Stimulated activated naive B cell treated with anti-CD40 and anti-IgM and Interleukin-4, amounts not matched to agents 10 μg/mL and 1 μg/mL and 100 μg/mL, for 72 hours (primary cell): ENCODE measurements around the gene YY1.

Source experiments
- ATAC-seq, 2 donors: fragments of 150-1000 bp; cut with Tn5 transposase; replicated peaks; 2 replicates each; pipeline ENCODE4 v1.10.0; 2021; ENCODE audit warnings: moderate library complexity in 1 of 2
- DNase-seq: peaks from one replicate; pipeline ENCODE4 v3.0.0; 2021
- H3K27ac Mint-ChIP-seq: one replicate; pipeline ENCODE4 v1.8.0; 2022; ENCODE audit warnings: mild to moderate bottlenecking, mixed read lengths
- H3K27me3 Mint-ChIP-seq, 2 donors: one replicate each; pipeline ENCODE4 v1.8.0; 2022; ENCODE audit warnings: mixed read lengths in 2 of 2
- H3K36me3 Mint-ChIP-seq, 2 donors: one replicate each; pipeline ENCODE4 v1.8.0; 2022; ENCODE audit warnings: mixed read lengths in 2 of 2, mild to moderate bottlenecking in 1 of 2
- H3K4me1 Mint-ChIP-seq, 2 donors: one replicate each; pipeline ENCODE4 v1.8.0; 2022; ENCODE audit warnings: mixed read lengths in 2 of 2, mild to moderate bottlenecking in 1 of 2
- H3K4me3 Mint-ChIP-seq, 2 donors: one replicate each; pipeline ENCODE4 v1.8.0; 2022; ENCODE audit warnings: mild to moderate bottlenecking in 2 of 2, mixed read lengths in 2 of 2, moderate library complexity in 1 of 2
- H3K9me3 Mint-ChIP-seq, 2 donors: one replicate each; pipeline ENCODE4 v1.8.0; 2022; ENCODE audit warnings: mixed read lengths in 2 of 2, mild to moderate bottlenecking in 1 of 2

Gene YY1

GRCh38 chr14:100323942-100324307, 85.0 kb downstream of the YY1 start:
- no peak for ATAC-seq
- no peaks in the 10 kb centered on the region for H3K36me3 Mint-ChIP-seq
- no peaks in the 10 kb centered on the region for H3K27me3 Mint-ChIP-seq
- DNase-seq: no peak
- no peak overlapping the region for H3K27ac Mint-ChIP-seq
- H3K4me3 Mint-ChIP-seq: no peak overlapping the region
- H3K4me1 Mint-ChIP-seq: no peaks in the 10 kb centered on the region
- no peaks in the 10 kb centered on the region for H3K9me3 Mint-ChIP-seq

- Mint-ChIP-seq H3K36me3 (peaks cover 0 to 5% of the 10 kb centered on the region in 2 donors), H3K9me3 (no peaks in the 10 kb centered on the region), H3K27me3 (no peaks in the 10 kb centered on the region), H3K27ac (no peak overlapping the region), H3K4me3 (no peak overlapping the region), H3K4me1 (no peaks in the 10 kb centered on the region)
- no peak for DNase-seq
- no peak for ATAC-seq
These were observed 86.3 kb downstream of the YY1 start for GRCh38 chr14:100325231-100325632.

DNA sequence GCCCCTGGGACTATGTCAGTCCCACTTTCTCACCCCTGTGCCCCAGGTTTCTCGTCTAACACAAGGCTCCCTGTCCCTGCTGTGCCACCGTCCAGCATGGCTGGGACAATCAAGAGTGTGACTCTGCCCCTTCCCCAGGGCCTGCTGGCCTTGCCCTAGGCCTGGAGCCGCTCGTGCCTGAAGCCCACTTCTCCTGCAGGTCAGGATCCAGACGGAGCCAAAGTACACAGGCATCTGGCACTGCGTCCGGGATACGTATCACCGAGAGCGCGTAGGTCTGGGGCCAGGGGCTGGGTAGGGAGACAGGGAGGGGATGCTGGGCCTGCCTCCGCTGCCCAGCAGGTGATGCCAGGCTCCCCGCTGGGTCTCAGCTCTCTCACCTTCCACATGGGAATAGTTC, 87.0 kb downstream of the YY1 start:
- no peaks in the 10 kb centered on the region for H3K27me3 Mint-ChIP-seq
- H3K9me3 Mint-ChIP-seq: no peaks in the 10 kb centered on the region
- H3K27ac Mint-ChIP-seq: no peak overlapping the region
- DNase-seq (no peak), ATAC-seq (no peak)
- peaks cover 0 to under 1% of the 10 kb centered on the region in 2 donors for H3K4me1 Mint-ChIP-seq
- H3K4me3 Mint-ChIP-seq: no peak overlapping the region
- peaks cover under 1 to 8% of the 10 kb centered on the region in 2 donors for H3K36me3 Mint-ChIP-seq

- H3K4me1 Mint-ChIP-seq: peaks cover 0 to 6% of the 10 kb centered on the region in 2 donors
- no peak overlapping the region for H3K4me3 Mint-ChIP-seq
- H3K27me3 Mint-ChIP-seq: no peaks in the 10 kb centered on the region
- peaks cover 10 to 16% of the 10 kb centered on the region in 2 donors for H3K36me3 Mint-ChIP-seq
- ATAC-seq: no peak
- H3K27ac Mint-ChIP-seq: no peak overlapping the region
- no peaks in the 10 kb centered on the region for H3K9me3 Mint-ChIP-seq
- DNase-seq: no peak
These were observed 88.2 kb downstream of the YY1 start for GRCh38 chr14:100327128-100327527.

DNA sequence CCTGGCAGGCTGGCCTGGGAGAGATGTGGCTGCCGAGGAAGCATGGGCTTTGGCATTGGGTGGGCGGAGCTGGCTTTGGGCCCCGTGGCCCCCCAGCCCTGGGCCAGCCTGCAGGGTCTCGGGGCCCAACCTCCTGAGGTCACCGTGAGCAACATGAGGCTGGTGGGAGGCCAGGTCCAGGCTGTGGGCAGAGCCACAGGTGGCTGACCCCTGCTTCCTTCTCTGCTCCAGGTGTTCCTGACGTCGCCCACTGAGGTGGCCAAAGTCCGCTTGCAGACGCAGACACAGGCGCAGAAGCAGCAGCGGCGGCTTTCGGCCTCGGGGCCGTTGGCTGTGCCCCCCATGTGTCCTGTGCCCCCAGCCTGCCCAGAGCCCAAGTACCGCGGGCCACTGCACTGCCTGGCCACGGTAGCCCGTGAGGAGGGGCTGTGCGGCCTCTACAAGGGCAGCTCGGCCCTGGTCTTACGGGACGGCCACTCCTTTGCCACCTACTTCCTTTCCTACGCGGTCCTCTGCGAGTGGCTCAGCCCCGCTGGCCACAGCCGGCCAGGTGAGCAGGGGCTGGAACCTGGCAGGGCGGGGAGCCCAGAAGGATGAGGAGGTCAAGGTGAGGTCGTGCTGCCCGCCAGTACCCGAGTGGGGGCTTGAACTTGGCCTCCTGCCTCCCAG, 89.7 kb downstream of the YY1 start:
- no peaks in the 10 kb centered on the region for H3K9me3 Mint-ChIP-seq
- ATAC-seq: no peak
- DNase-seq: no peak
- H3K4me3 Mint-ChIP-seq: no peak overlapping the region
- H3K4me1 Mint-ChIP-seq: peaks cover 3 to 6% of the 10 kb centered on the region in 2 donors
- peak overlapping the region; percentile 81 for H3K27ac Mint-ChIP-seq
- peaks cover 19 to 23% of the 10 kb centered on the region in 2 donors for H3K36me3 Mint-ChIP-seq
- no peaks in the 10 kb centered on the region for H3K27me3 Mint-ChIP-seq

DNA sequence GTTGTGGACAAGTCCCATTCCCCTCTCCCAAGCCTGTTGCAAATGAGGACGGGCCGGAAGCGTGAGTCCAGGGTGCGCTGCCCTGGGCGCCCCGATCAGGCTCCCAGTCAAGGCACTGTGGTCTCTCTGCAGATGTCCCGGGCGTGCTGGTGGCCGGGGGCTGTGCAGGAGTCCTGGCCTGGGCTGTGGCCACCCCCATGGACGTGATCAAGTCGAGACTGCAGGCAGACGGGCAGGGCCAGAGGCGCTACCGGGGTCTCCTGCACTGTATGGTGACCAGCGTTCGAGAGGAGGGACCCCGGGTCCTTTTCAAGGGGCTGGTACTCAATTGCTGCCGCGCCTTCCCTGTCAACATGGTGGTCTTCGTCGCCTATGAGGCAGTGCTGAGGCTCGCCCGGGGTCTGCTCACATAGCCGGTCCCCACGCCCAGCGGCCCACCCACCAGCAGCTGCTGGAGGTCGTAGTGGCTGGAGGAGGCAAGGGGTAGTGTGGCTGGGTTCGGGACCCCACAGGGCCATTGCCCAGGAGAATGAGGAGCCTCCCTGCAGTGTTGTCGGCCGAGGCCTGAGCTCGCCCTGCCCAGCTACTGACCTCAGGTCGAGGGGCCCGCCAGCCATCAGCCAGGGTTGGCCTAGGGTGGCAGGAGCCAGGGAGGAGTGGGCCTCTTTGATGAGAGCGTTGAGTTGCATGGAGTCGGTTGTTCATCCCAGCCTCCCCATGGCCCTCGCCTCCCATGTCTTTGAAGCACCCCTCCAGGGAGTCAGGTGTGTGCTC, 90.5 kb downstream of the YY1 start:
- H3K36me3 Mint-ChIP-seq: peaks cover 27 to 30% of the 10 kb centered on the region in 2 donors
- DNase-seq (no peak), ATAC-seq (no peak)
- no peaks in the 10 kb centered on the region for H3K27me3 Mint-ChIP-seq
- H3K9me3 Mint-ChIP-seq: no peaks in the 10 kb centered on the region
- no peak overlapping the region for H3K4me3 Mint-ChIP-seq
- peak overlapping the region; percentile 81 for H3K27ac Mint-ChIP-seq
- H3K4me1 Mint-ChIP-seq: peaks cover 6% of the 10 kb centered on the region in 2 donors

- H3K9me3 Mint-ChIP-seq: no peaks in the 10 kb centered on the region
- peaks cover 6% of the 10 kb centered on the region in 2 donors for H3K4me1 Mint-ChIP-seq
These were observed 91.0 kb downstream of the YY1 start for GRCh38 chr14:100330007-100330344.

GRCh38 chr14:100330388-100330931, 91.5 kb downstream of the YY1 start:
- peaks cover 35 to 40% of the 10 kb centered on the region in 2 donors for H3K36me3 Mint-ChIP-seq
- DNase-seq: no peak
- H3K27me3 Mint-ChIP-seq: no peaks in the 10 kb centered on the region
- no peak overlapping the region for H3K27ac Mint-ChIP-seq
- H3K9me3 Mint-ChIP-seq: no peaks in the 10 kb centered on the region
- H3K4me1 Mint-ChIP-seq: peaks cover 6% of the 10 kb centered on the region in 2 donors
- no peak for ATAC-seq
- H3K4me3 Mint-ChIP-seq: no peak overlapping the region

More at GRCh38 chr14:100330007-100330344, 91.0 kb downstream of the YY1 start:
- Mint-ChIP-seq H3K36me3 (peaks cover 33 to 35% of the 10 kb centered on the region in 2 donors), H3K27me3 (no peaks in the 10 kb centered on the region), H3K4me3 (no peak overlapping the region), H3K27ac (no peak overlapping the region)
- ATAC-seq: no peak
- no peak for DNase-seq

DNA sequence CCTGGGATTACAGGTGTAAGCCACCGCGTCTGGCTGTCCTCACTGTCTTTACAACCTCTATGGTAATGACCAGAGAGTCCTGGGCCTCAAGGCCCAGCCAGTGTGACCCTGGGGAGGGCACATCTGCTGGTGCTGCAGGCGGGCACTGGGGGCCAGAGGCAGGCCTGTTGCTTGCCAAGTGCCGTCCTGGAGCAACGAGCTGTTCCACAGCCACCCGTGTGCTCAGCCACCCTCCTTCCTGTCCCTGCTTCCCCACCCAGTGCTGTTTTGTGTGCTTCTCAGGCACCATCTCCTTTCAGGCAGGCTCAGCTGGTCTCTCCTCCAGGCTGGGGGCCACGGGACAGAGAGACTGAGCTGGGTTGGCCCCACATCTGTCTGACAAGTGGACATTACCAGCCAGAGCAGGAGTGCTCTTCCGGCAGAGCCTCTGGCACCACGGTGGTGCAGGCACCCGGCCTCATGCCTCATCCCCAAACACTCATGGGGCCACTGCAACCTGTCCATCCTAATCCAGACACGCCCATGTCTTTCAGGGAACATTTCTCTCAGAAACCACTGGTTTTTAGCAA, 93.2 kb downstream of the YY1 start:
- peak in 1 of 2 donors; percentile 7 for ATAC-seq
- H3K9me3 Mint-ChIP-seq: no peaks in the 10 kb centered on the region
- peaks cover 6 to 7% of the 10 kb centered on the region in 2 donors for H3K4me1 Mint-ChIP-seq
- H3K4me3 Mint-ChIP-seq: peak overlapping the region in 1 of 2 donors; percentile 18
- no peaks in the 10 kb centered on the region for H3K27me3 Mint-ChIP-seq
- H3K36me3 Mint-ChIP-seq: peaks cover 49 to 51% of the 10 kb centered on the region in 2 donors
- no peak for DNase-seq
- peak overlapping the region; percentile 84 for H3K27ac Mint-ChIP-seq
